Measurements from ENCODE around the gene MRPL50. TPM values are rescaled to one million over a fixed set of nuclear protein-coding genes. Genes with fewer than 3 reads are reported as not detected.
A peak's percentile ranks its signal among the peaks of the same experiment; 100 is the strongest.

Gene MRPL50
- total and polyA plus RNA-seq, 9 of the 15 experiments (the other 6 are each of a cell fraction or from before 2014, with no cell fraction given): 17.5 to 107 (median 37.4) TPM

- Histone ChIP-seq H3K9me1 (ENCODE audit: control insufficient read depth, insufficient read depth, low read length) (no peaks in the 10 kb centered on the region), H3K27ac (ENCODE audit: extremely low read depth, low read depth, low read length) (peak overlapping the region; percentile 66), H3K79me2 (ENCODE audit: control insufficient read depth, insufficient read depth, low read length) (no peaks in the 10 kb centered on the region), H3K36me3 (ENCODE audit: control insufficient read depth, insufficient read depth, low read length) (no peaks in the 10 kb centered on the region), H3K4me2 (ENCODE audit: insufficient read depth, low read length) (no peak overlapping the region), H2AFZ (ENCODE audit: low read depth, low read length) (peak overlapping the region; percentile 75), H4K20me1 (replicated peaks; ENCODE audit: control insufficient read depth, insufficient read depth, low read length) (no peaks in the 10 kb centered on the region), H3K9me3 (replicated peaks; ENCODE audit: control insufficient read depth, insufficient read depth, low read depth, low read length) (no peaks in the 10 kb centered on the region), H3K4me3 (no peak overlapping the region), H3K27me3 (ENCODE audit: control insufficient read depth in 2 of 2, insufficient read depth in 2 of 2, low read length in 2 of 2) (no peaks in the 10 kb centered on the region), H3K9ac (ENCODE audit: insufficient read depth in 1 of 2, low read depth in 2 of 2, low read length in 2 of 2) (no peak overlapping the region; a peak in 1 of 4 replicates), H3K4me1 (replicated peaks in 1 of 2; ENCODE audit: control insufficient read depth in 2 of 2, insufficient read depth in 2 of 2, low read length in 2 of 2) (peaks cover 22 to 55% of the 10 kb centered on the region in 2 experiments)
- no peak for ATAC-seq
- no peak for FAIRE-seq
- BruUV-seq (replicated peaks): no TSS peak
- peak; percentile 43 for TF ChIP-seq ATF3 (IDR thresholded peaks at IDR 0.05)
- no peak for TF ChIP-seq ATF3 (CRISPR knock-in tag; conservative IDR thresholded peaks at IDR 0.05)
- TF ChIP-seq THRB (CRISPR knock-in tag; conservative IDR thresholded peaks at IDR 0.05): no peak
- in situ Hi-C loops (cut with MboI): no loop called here
- no peak for DNase-seq (ENCODE audit: extremely low read depth in 1 of 4, low spot score in 3 of 4)
- POLR2A ChIA-PET: no interaction called here
- CTCF ChIA-PET (ENCODE audit: low intra/inter-chr PET ratio): no interaction called here
- intact Hi-C loops (cut with micrococcal nuclease): no loop called here
Measured at GRCh38 chr9:101365181-101365580, 33.2 kb downstream of the MRPL50 start.

- Histone ChIP-seq H3K9me3 (replicated peaks; ENCODE audit: control insufficient read depth, insufficient read depth, low read depth, low read length) (no peaks in the 10 kb centered on the region), H3K36me3 (ENCODE audit: control insufficient read depth, insufficient read depth, low read length) (no peaks in the 10 kb centered on the region), H3K27me3 (ENCODE audit: control insufficient read depth in 2 of 2, insufficient read depth in 2 of 2, low read length in 2 of 2) (no peaks in the 10 kb centered on the region), H3K27ac (ENCODE audit: extremely low read depth, low read depth, low read length) (peak overlapping the region; percentile 46; the same call in 2 of the 3 replicates), H3K79me2 (ENCODE audit: control insufficient read depth, insufficient read depth, low read length) (no peaks in the 10 kb centered on the region), H3K4me3 (no peak overlapping the region), H3K4me1 (replicated peaks in 1 of 2; ENCODE audit: control insufficient read depth in 2 of 2, insufficient read depth in 2 of 2, low read length in 2 of 2) (peaks cover 15 to 43% of the 10 kb centered on the region in 2 experiments), H2AFZ (ENCODE audit: low read depth, low read length) (peak overlapping the region; percentile 72), H3K4me2 (ENCODE audit: insufficient read depth, low read length) (peak overlapping the region; percentile 58), H3K9me1 (ENCODE audit: control insufficient read depth, insufficient read depth, low read length) (no peaks in the 10 kb centered on the region), H3K9ac (ENCODE audit: insufficient read depth in 1 of 2, low read depth in 2 of 2, low read length in 2 of 2) (peak overlapping the region; percentile 13 to 85; a peak in 2 of 4 replicates), H4K20me1 (replicated peaks; ENCODE audit: control insufficient read depth, insufficient read depth, low read length) (no peaks in the 10 kb centered on the region)
- intact Hi-C loops (cut with micrococcal nuclease): no loop called here
- POLR2A ChIA-PET: interaction anchor here (0.9 to 1.5 kb wide), 2 partner anchors 14 to 20 kb away, joined by 3 read pairs; no protein-coding TSS in a partner anchor
- DNase-seq (ENCODE audit: extremely low read depth in 1 of 4, low spot score in 3 of 4) (peak; percentile 47 to 75 (median 56)), ATAC-seq (peak; percentile 66), FAIRE-seq (peak; percentile 83)
- in situ Hi-C loops (cut with MboI): no loop called here
- WGBS (ENCODE audit: insufficient coverage, low coverage, missing lambda C conversion rate): 3% methylated on average over 5 of the region's 5 CpGs
- no TSS peak for BruUV-seq (replicated peaks)
- CTCF ChIA-PET (ENCODE audit: low intra/inter-chr PET ratio): no interaction called here
- TF ChIP-seq, protein P1, sequence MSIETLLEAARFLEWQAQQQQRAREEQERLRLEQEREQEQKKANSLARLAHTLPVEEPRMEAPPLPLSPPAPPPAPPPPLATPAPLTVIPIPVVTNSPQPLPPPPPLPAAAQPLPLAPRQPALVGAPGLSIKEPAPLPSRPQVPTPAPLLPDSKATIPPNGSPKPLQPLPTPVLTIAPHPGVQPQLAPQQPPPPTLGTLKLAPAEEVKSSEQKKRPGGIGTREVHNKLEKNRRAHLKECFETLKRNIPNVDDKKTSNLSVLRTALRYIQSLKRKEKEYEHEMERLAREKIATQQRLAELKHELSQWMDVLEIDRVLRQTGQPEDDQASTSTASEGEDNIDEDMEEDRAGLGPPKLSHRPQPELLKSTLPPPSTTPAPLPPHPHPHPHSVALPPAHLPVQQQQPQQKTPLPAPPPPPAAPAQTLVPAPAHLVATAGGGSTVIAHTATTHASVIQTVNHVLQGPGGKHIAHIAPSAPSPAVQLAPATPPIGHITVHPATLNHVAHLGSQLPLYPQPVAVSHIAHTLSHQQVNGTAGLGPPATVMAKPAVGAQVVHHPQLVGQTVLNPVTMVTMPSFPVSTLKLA (conservative IDR thresholded peaks at IDR 0.05): 0 out of 4 replicates have a peak, but pooled peaks of 1 of the 2 experiments have one; percentile 18
- TF ChIP-seq SOX6 (IDR thresholded peaks at IDR 0.05): peak; percentile 57; the same call in 1 of the 2 replicates
- peak; percentile 17 for TF ChIP-seq CCNT2 (IDR thresholded peaks at IDR 0.05; ENCODE audit: borderline replicate concordance, extremely low read depth, insufficient read length, low read depth, low read length)
- no peak for TF ChIP-seq RBBP5 (IDR thresholded peaks at IDR 0.05; ENCODE audit: borderline replicate concordance, insufficient read depth, low read length, poor library complexity, severe bottlenecking)
Measured at GRCh38 chr9:101362450-101362849, 36.0 kb downstream of the MRPL50 start.

All from K562 (cell line).